Transverse colon (tissue), 4 donors: ENCODE results near the gene EMC9. TPM values are rescaled to one million over a fixed set of nuclear protein-coding genes. Genes with fewer than 3 reads are reported as not detected.

ENCODE experiments used
- DNase-seq: peaks from one replicate; pipeline ENCODE4 v3.0.0-alpha.2; 2019
- H3K27ac ChIP-seq, 4 donors: fragments of 200-600 bp; sonication (generic); 2 replicates each; pipeline ENCODE4 v1.5.1; 2016 to 2018; ENCODE audit warnings: inconsistent platforms in 4 of 4
- H3K27me3 ChIP-seq: fragments of 200-600 bp; sonication (generic); 2 replicates; pipeline ENCODE4 v1.5.1; 2017; ENCODE audit warnings: inconsistent platforms
- H3K36me3 ChIP-seq, 4 donors: fragments of 200-600 bp; sonication (generic); 2 replicates each; pipeline ENCODE4 v1.5.1; 2017 to 2019; ENCODE audit warnings: inconsistent platforms in 4 of 4
- H3K4me1 ChIP-seq, 4 donors: fragments of 200-600 bp; sonication (generic); 2 replicates each; pipeline ENCODE4 v1.5.1; 2017 to 2020; ENCODE audit warnings: inconsistent platforms in 4 of 4
- H3K4me3 ChIP-seq, 4 donors: fragments of 200-600 bp; sonication (generic); 1 replicate in 1 of 4; 2 replicates in 3 of 4; pipeline versions ENCODE4 v1.5.1 to v1.6.1; 2017 to 2019; ENCODE audit warnings: inconsistent platforms in 4 of 4
- H3K9me3 ChIP-seq, 2 donors: fragments of 200-600 bp; sonication (generic); 2 replicates each; pipeline ENCODE4 v1.5.1; 2017 to 2019; ENCODE audit warnings: inconsistent platforms in 2 of 2
- CTCF ChIP-seq, 5 experiments: fragments of 200-600 bp in 3 of 5; fragments of 450-650 bp in 2 of 5; sonication (generic) in 3 of 5; IDR thresholded peaks; 1 replicate in 2 of 5; 2 replicates in 3 of 5; pipeline ENCODE4 v1.5.1; 2016 to 2017; ENCODE audit warnings: antibody characterized with exemption in 5 of 5, inconsistent platforms in 3 of 5, mild to moderate bottlenecking in 2 of 5, moderate library complexity in 1 of 5
- EP300 ChIP-seq: sonication (generic); formaldehyde crosslinking; IDR thresholded peaks from one replicate; pipeline ENCODE4 v1.6.1; 2017; ENCODE audit warnings: antibody characterized with exemption, low read depth
- POLR2A ChIP-seq: fragments of 450-650 bp; IDR thresholded peaks from one replicate; pipeline ENCODE4 v1.6.1; 2016; ENCODE audit warnings: antibody characterized with exemption, mild to moderate bottlenecking, moderate library complexity
- POLR2AphosphoS5 ChIP-seq, 3 donors: sonication (generic); formaldehyde crosslinking; IDR thresholded peaks; one replicate each; pipeline ENCODE4 v1.6.1; 2016; ENCODE audit warnings: antibody characterized with exemption in 3 of 3
- WGBS, 2 donors: methylation state at CpG; one replicate each; pipeline ENCODE4 v1.1.5; 2018; ENCODE audit warnings: low coverage in 1 of 2; 5-methylcytosine and 5-hydroxymethylcytosine counted together
- in situ Hi-C, 4 donors: fragments of 200-750 bp; cut with MboI; loops; one replicate each; pipeline versions ENCODE4 v1.15.0 to v1.15.1; 2017; ENCODE audit warnings: low sequenced_read_pairs in 3 of 4, low pct_ligation_motif_present in 1 of 4, low pct_unique_long_range_greater_than_20kb in 1 of 4
- intact Hi-C: fragments of 100-400 bp; cut with DNase I; formaldehyde crosslinking; loops from one replicate; pipeline ENCODE4 v1.15.1; 2023; ENCODE audit warnings: low total_unique reads
- total RNA-seq, 4 donors: library from RNA; depleted of rRNA; stranded (reverse); fragments of >200 nt; gene quantifications; one replicate each; pipeline ENCODE4 v1.1.0, GENCODE V29; 2016

The EMC9 gene
- total RNA-seq, 4 donors from 2014 or later: 2.2 to 15.4 (median 12.3) TPM; not detected in 1

GRCh38 chr14:24185026-24185425, 43.6 kb upstream of the EMC9 start:
- no peak for DNase-seq
- peaks cover 0 to 20% (median 0%) of the 10 kb centered on the region in 4 donors for H3K36me3 ChIP-seq
- no peak overlapping the region for H3K4me3 ChIP-seq
- no peak overlapping the region for H3K27ac ChIP-seq
- 99% methylated on average over 7 of the region's 7 CpGs; no CpG with 5 or more reads in 1 of the 2 donors for WGBS, 2 donors
- intact Hi-C loops: no loop called here
- H3K9me3 ChIP-seq: no peaks in the 10 kb centered on the region
- no peak for TF ChIP-seq CTCF (IDR thresholded peaks at IDR 0.05)
- TF ChIP-seq POLR2AphosphoS5 (IDR thresholded peaks at IDR 0.05): no peak
- TF ChIP-seq EP300: no peak
- no peak for TF ChIP-seq POLR2A
- in situ Hi-C loops: no loop called here
- peaks cover 12 to 20% (median 15%) of the 10 kb centered on the region in 4 donors for H3K4me1 ChIP-seq
- no peaks in the 10 kb centered on the region for H3K27me3 ChIP-seq

GRCh38 chr14:24184104-24184970, 42.9 kb upstream of the EMC9 start:
- intact Hi-C loops: no loop called here

GRCh38 chr14:24183014-24183481, 41.7 kb upstream of the EMC9 start:
- H3K4me1 ChIP-seq: peaks cover 12 to 19% (median 14%) of the 10 kb centered on the region in 4 donors
- intact Hi-C loops: no loop called here
- H3K27ac ChIP-seq: no peak overlapping the region
- in situ Hi-C loops: no loop called here
- H3K4me3 ChIP-seq: no peak overlapping the region
- TF ChIP-seq POLR2AphosphoS5 (IDR thresholded peaks at IDR 0.05) (no peak), EP300 (no peak), POLR2A (no peak), CTCF (IDR thresholded peaks at IDR 0.05) (no peak)
- 97% methylated on average over 14 of the region's 15 CpGs; no CpG with 5 or more reads in 1 of the 2 donors for WGBS, 2 donors
- H3K9me3 ChIP-seq: no peaks in the 10 kb centered on the region
- peaks cover 0 to 27% (median 0%) of the 10 kb centered on the region in 4 donors for H3K36me3 ChIP-seq
- no peak for DNase-seq
- H3K27me3 ChIP-seq: no peaks in the 10 kb centered on the region

More at GRCh38 chr14:24184104-24184970, 42.9 kb upstream of the EMC9 start:
- in situ Hi-C loops: no loop called here
- Histone ChIP-seq H3K4me1 (peaks cover 17 to 24% (median 18%) of the 10 kb centered on the region in 4 donors), H3K4me3 (no peak overlapping the region), H3K27ac (no peak overlapping the region), H3K27me3 (no peaks in the 10 kb centered on the region), H3K36me3 (peaks cover 0 to 25% (median 0%) of the 10 kb centered on the region in 4 donors), H3K9me3 (no peaks in the 10 kb centered on the region)
- TF ChIP-seq POLR2A (no peak), EP300 (no peak), POLR2AphosphoS5 (IDR thresholded peaks at IDR 0.05) (no peak), CTCF (IDR thresholded peaks at IDR 0.05) (no peak)
- 88% methylated on average over 19 of the region's 19 CpGs; no CpG with 5 or more reads in 1 of the 2 donors for WGBS, 2 donors
- no peak for DNase-seq

GRCh38 chr14:24182110-24182882, 40.9 kb upstream of the EMC9 start:
- no peaks in the 10 kb centered on the region for H3K9me3 ChIP-seq
- in situ Hi-C loops: no loop called here
- 60 to 90% methylated on average over 2 to 11 of the region's 14 CpGs for WGBS, 2 donors
- H3K36me3 ChIP-seq: peaks cover 0 to 28% (median 0%) of the 10 kb centered on the region in 4 donors
- intact Hi-C loops: no loop called here
- H3K27me3 ChIP-seq: no peaks in the 10 kb centered on the region
- DNase-seq: no peak
- TF ChIP-seq POLR2AphosphoS5 (IDR thresholded peaks at IDR 0.05) (no peak), POLR2A (no peak), CTCF (IDR thresholded peaks at IDR 0.05) (no peak), EP300 (no peak)
- peaks cover 5 to 12% (median 7%) of the 10 kb centered on the region in 4 donors for H3K4me1 ChIP-seq
- no peak overlapping the region for H3K27ac ChIP-seq
- H3K4me3 ChIP-seq: no peak overlapping the region
